H1 (cell line): ENCODE results near the gene SZT2. TPM values are rescaled to one million over a fixed set of nuclear protein-coding genes. Genes with fewer than 3 reads are reported as not detected.

Experiments used
- CTCF ChIA-PET: fragments of 300-600 bp; sonication (Branson Sonifier 250); formaldehyde crosslinking; loops from one replicate; lab custom pipeline; 2021; ENCODE audit not compliant: partially characterized antibody; lab: Charles Lee
- POLR2A ChIA-PET: fragments of 300-600 bp; sonication (Branson Sonifier 250); formaldehyde crosslinking; loops from one replicate; lab custom pipeline; 2021; ENCODE audit warnings: inconsistent platforms; ENCODE audit not compliant: partially characterized antibody; lab: Charles Lee
- DNase-seq, 2 experiments: peaks; one replicate each; pipeline versions ENCODE4 v3.0.0 to v3.0.0-alpha.2; 2010 to 2022; ENCODE audit warnings: low spot score in 2 of 2, low read depth in 1 of 2, mixed read lengths in 1 of 2
- FAIRE-seq: peaks from 2 replicates; lab custom pipeline; 2011; peaks lifted over from hg19 to GRCh38; lab: Jason Lieb, UNC
- H2AFZ ChIP-seq: 2 replicates; pipeline ENCODE4 v1.8.1; 2012; ENCODE audit warnings: low read length, inconsistent platforms
- H2AK5ac ChIP-seq: 2 replicates; pipeline ENCODE4 v1.6.1; 2013; ENCODE audit warnings: low read depth, low read length
- H2BK120ac ChIP-seq: replicated peaks from 2 replicates; pipeline ENCODE3; 2013; ENCODE audit warnings: low read depth, low read length, inconsistent platforms
- H2BK12ac ChIP-seq: 2 replicates; pipeline ENCODE4 v1.6.1; 2013; ENCODE audit warnings: low read depth, low read length
- H2BK15ac ChIP-seq: 2 replicates; pipeline ENCODE4 v1.6.1; 2013; ENCODE audit warnings: low read length
- H2BK20ac ChIP-seq: 2 replicates; pipeline ENCODE4 v1.6.1; 2013; ENCODE audit warnings: low read length
- H2BK5ac ChIP-seq: 2 replicates; pipeline ENCODE4 v1.6.1; 2013; ENCODE audit warnings: low read depth, low read length
- H3K14ac ChIP-seq: 2 replicates; pipeline ENCODE4 v1.6.1; 2013; ENCODE audit warnings: inconsistent platforms; ENCODE audit not compliant: insufficient read length
- H3K18ac ChIP-seq: 2 replicates; pipeline ENCODE4 v1.6.1; 2013; ENCODE audit warnings: low read length; ENCODE audit errors: extremely low read depth
- H3K23ac ChIP-seq: 2 replicates; pipeline ENCODE4 v1.6.1; 2013; ENCODE audit warnings: inconsistent platforms; ENCODE audit not compliant: insufficient read length
- H3K23me2 ChIP-seq: 2 replicates; pipeline ENCODE4 v1.6.1; 2013; ENCODE audit warnings: low read depth, low read length
- H3K27ac ChIP-seq: 2 replicates; pipeline ENCODE4 v1.6.1; 2011; ENCODE audit warnings: low read depth, low read length, inconsistent platforms
- H3K27me3 ChIP-seq, 4 experiments: replicated peaks in 1 of 4; 1 replicate in 1 of 4; 2 replicates in 3 of 4; pipeline versions ENCODE4 v1.6.1 to v1.8.1; 2011 to 2013; ENCODE audit warnings: low read length in 3 of 4, mild to moderate bottlenecking in 3 of 4, inconsistent platforms in 2 of 4, mixed read lengths in 2 of 4, moderate library complexity in 1 of 4; ENCODE audit not compliant: control insufficient read depth in 3 of 4, insufficient read depth in 3 of 4; ENCODE audit errors: extremely low read depth in 1 of 4
- H3K36me3 ChIP-seq, 4 experiments: 2 replicates each; pipeline versions ENCODE4 v1.6.1 to v1.8.1; 2011 to 2013; ENCODE audit warnings: mild to moderate bottlenecking in 4 of 4, low read length in 3 of 4, moderate library complexity in 2 of 4, control low read depth in 1 of 4, inconsistent platforms in 1 of 4; ENCODE audit not compliant: insufficient read depth in 4 of 4, control insufficient read depth in 2 of 4
- H3K4ac ChIP-seq: replicated peaks from 2 replicates; pipeline ENCODE3; 2013; ENCODE audit warnings: low read length, low read depth, mixed read lengths, inconsistent platforms; ENCODE audit not compliant: insufficient read length
- H3K4me1 ChIP-seq, 4 experiments: replicated peaks in 1 of 4; 1 replicate in 1 of 4; 2 replicates in 3 of 4; pipeline versions ENCODE4 v1.6.1 to v1.8.1; 2011 to 2013; ENCODE audit warnings: low read length in 3 of 4, inconsistent platforms in 2 of 4, mixed read lengths in 1 of 4; ENCODE audit not compliant: insufficient read depth in 4 of 4, control insufficient read depth in 3 of 4
- H3K4me2 ChIP-seq, 2 experiments: 2 replicates each; pipeline versions ENCODE4 v1.6.1 to v1.8.1; 2011 to 2013; ENCODE audit warnings: low read depth in 2 of 2, low read length in 2 of 2, control low read depth in 1 of 2, inconsistent platforms in 1 of 2, mild to moderate bottlenecking in 1 of 2; ENCODE audit not compliant: insufficient read depth in 1 of 2
- H3K4me3 ChIP-seq, 4 experiments: fragments of 200-600, 300-600 bp in 1 of 4; sonication (generic), shearing (Covaris generic), sonication (Bioruptor Twin) in 1 of 4; 2 replicates each; pipeline versions ENCODE4 v1.5.1 to v1.8.1; 2011 to 2016; ENCODE audit warnings: low read length in 4 of 4, low read depth in 3 of 4, control low read depth in 2 of 4, inconsistent platforms in 2 of 4, mild to moderate bottlenecking in 2 of 4, mixed read lengths in 1 of 4, moderate library complexity in 1 of 4; ENCODE audit not compliant: insufficient read depth in 2 of 4; ENCODE audit errors: extremely low read depth in 1 of 4
- H3K56ac ChIP-seq: replicated peaks from 2 replicates; pipeline ENCODE3; 2013; ENCODE audit warnings: low read depth, mild to moderate bottlenecking, mixed read lengths, low read length, inconsistent platforms; ENCODE audit not compliant: insufficient read length
- H3K79me1 ChIP-seq: 2 replicates; pipeline ENCODE4 v1.6.1; 2013; ENCODE audit warnings: low read depth, low read length, control low read depth
- H3K79me2 ChIP-seq, 2 experiments: 2 replicates each; pipeline versions ENCODE4 v1.6.1 to v1.8.1; 2012 to 2013; ENCODE audit warnings: low read length in 2 of 2, mild to moderate bottlenecking in 2 of 2, inconsistent platforms in 1 of 2; ENCODE audit not compliant: insufficient read depth in 2 of 2, control insufficient read depth in 1 of 2
- H3K9ac ChIP-seq, 4 experiments: replicated peaks in 1 of 4; 1 replicate in 1 of 4; 2 replicates in 3 of 4; pipeline versions ENCODE4 v1.6.1 to v1.8.1; 2011 to 2013; ENCODE audit warnings: low read depth in 3 of 4, low read length in 3 of 4, control low read depth in 2 of 4, mild to moderate bottlenecking in 2 of 4, moderate library complexity in 2 of 4, inconsistent platforms in 1 of 4; ENCODE audit errors: extremely low read depth in 1 of 4
- H3K9me3 ChIP-seq, 2 experiments: 2 replicates each; pipeline versions ENCODE4 v1.6.1 to v1.8.1; 2012 to 2013; ENCODE audit warnings: mild to moderate bottlenecking in 2 of 2, moderate library complexity in 2 of 2, control low read depth in 1 of 2, inconsistent platforms in 1 of 2, low read depth in 1 of 2, low read length in 1 of 2, mixed read lengths in 1 of 2; ENCODE audit not compliant: insufficient read depth in 2 of 2
- H4K20me1 ChIP-seq, 2 experiments: replicated peaks in 1 of 2; 2 replicates each; pipeline versions ENCODE3 to v1.8.1; 2011 to 2013; ENCODE audit warnings: inconsistent platforms in 2 of 2, low read length in 2 of 2, mild to moderate bottlenecking in 1 of 2; ENCODE audit not compliant: insufficient read depth in 2 of 2, control insufficient read depth in 1 of 2
- H4K5ac ChIP-seq: 2 replicates; pipeline ENCODE4 v1.6.1; 2013; ENCODE audit warnings: low read length, low read depth, mixed read lengths, inconsistent platforms; ENCODE audit not compliant: insufficient read length
- H4K8ac ChIP-seq: 2 replicates; pipeline ENCODE4 v1.8.0; 2013; ENCODE audit warnings: mild to moderate bottlenecking, moderate library complexity, low read length, inconsistent platforms; ENCODE audit not compliant: insufficient read depth; ENCODE audit errors: extremely low read depth
- H4K91ac ChIP-seq: replicated peaks from 2 replicates; pipeline ENCODE3; 2013; ENCODE audit warnings: low read length, mixed read lengths, inconsistent platforms; ENCODE audit not compliant: insufficient read length
- CBX5 ChIP-seq: fragments of 300-800, 300-1000 bp; sonication (generic); IDR thresholded peaks from 2 replicates; pipeline ENCODE4 v1.7.1; 2016; ENCODE audit warnings: antibody characterized with exemption, low read length, low read depth
- CEBPB ChIP-seq: IDR thresholded peaks from 2 replicates; pipeline ENCODE4 v1.6.1; 2012; ENCODE audit warnings: low read depth, low read length
- GTF2F1 ChIP-seq: IDR thresholded peaks from 2 replicates; pipeline ENCODE4 v1.6.1; 2012; ENCODE audit warnings: low read depth, low read length, improper control_type of control experiment, borderline replicate concordance
- JUN ChIP-seq: IDR thresholded peaks from 2 replicates; pipeline ENCODE4 v1.6.1; 2011; ENCODE audit warnings: low read depth, mild to moderate bottlenecking, improper control_type of control experiment, low read length
- MAFK ChIP-seq: IDR thresholded peaks from 2 replicates; pipeline ENCODE4 v1.6.1; 2012; ENCODE audit warnings: low read depth, mild to moderate bottlenecking, improper control_type of control experiment, low read length
- RAD21 ChIP-seq, 2 experiments: IDR thresholded peaks in 1 of 2; conservative IDR thresholded peaks in 1 of 2; 2 replicates each; pipeline ENCODE4 v1.6.1; 2011; ENCODE audit warnings: low read depth in 2 of 2, low read length in 2 of 2, improper control_type of control experiment in 1 of 2, inconsistent platforms in 1 of 2, mild to moderate bottlenecking in 1 of 2, moderate library complexity in 1 of 2
- SIN3A ChIP-seq, 2 experiments: IDR thresholded peaks in 1 of 2; conservative IDR thresholded peaks in 1 of 2; 2 replicates each; pipeline ENCODE4 v1.6.1; 2011 to 2012; ENCODE audit warnings: low read length in 2 of 2, improper control_type of control experiment in 1 of 2, low read depth in 1 of 2, mild to moderate bottlenecking in 1 of 2
- WGBS, 2 experiments: shearing (Covaris generic) in 1 of 2; methylation state at CpG; one replicate each; pipeline versions ENCODE4 v1.1.6 to v1.1.7; 2013 to 2015; ENCODE audit warnings: low lambda C conversion rate in 2 of 2, mixed read lengths in 2 of 2, inconsistent platforms in 1 of 2, low coverage in 1 of 2, missing lambda C conversion rate in 1 of 2; ENCODE audit not compliant: insufficient replicate concordance in 2 of 2, insufficient coverage in 1 of 2, insufficient read length in 1 of 2; ENCODE audit errors: extremely low coverage in 1 of 2, missing lambda C conversion rate in 1 of 2; 5-methylcytosine and 5-hydroxymethylcytosine counted together
- polyA plus RNA-seq, 7 experiments: library from polyadenylated mRNA; depleted of rRNA in 3 of 7; stranded (reverse) in 5 of 7; unstranded in 2 of 7; fragments of >200 nt in 5 of 7; fragments of 200-250 nt in 2 of 7; gene quantifications; 1 replicate in 5 of 7; 2 replicates in 1 of 7; 4 replicates in 1 of 7; pipeline versions ENCODE4 v1.2.1 to v1.2.3, GENCODE V29; 2011 to 2013; ENCODE audit warnings: missing spikeins in 2 of 7, mixed read lengths in 2 of 7
- total RNA-seq: library from RNA; stranded (reverse); fragmentation: NEBNext Ultra II Directional; extraction: Animal tissue kit (Norgen Biotek cat#: 25700); gene quantifications from 2 replicates; pipeline ENCODE4 v1.2.1, GENCODE V29; 2021
- TF ChIP-seq, protein P1 (sequence below): IDR thresholded peaks from 2 replicates; pipeline ENCODE4 v1.6.1; 2011; ENCODE audit warnings: low read depth, mild to moderate bottlenecking, low read length; ENCODE audit not compliant: insufficient read depth
- TF ChIP-seq, protein P2 (sequence below): IDR thresholded peaks from 2 replicates; pipeline ENCODE4 v1.6.1; 2011; ENCODE audit warnings: low read length, improper control_type of control experiment

SZT2 gene
- total and polyA plus RNA-seq, 2 of the 8 experiments (the other 6 are each of a cell fraction or from before 2014, with no cell fraction given): 4.7 to 12.9 TPM

DNA sequence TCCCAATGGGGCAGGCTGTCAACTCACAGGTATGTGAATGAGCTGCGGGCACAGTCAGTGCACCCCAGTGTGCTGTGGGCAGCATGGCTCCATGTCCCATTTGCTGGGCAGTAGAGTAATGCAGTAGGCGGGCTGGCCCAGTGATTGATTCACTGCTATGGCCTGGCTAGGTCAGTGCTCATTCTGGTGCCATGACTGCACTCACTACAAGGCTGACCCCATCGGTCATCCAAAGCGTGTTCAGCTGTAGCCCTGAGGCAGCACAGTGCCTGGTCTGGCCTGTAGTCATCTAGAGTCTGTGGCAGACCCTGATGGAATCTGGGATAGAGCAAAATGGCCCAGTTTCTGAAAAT lies 56.7 kb downstream of the SZT2 start:
- Histone ChIP-seq H3K14ac (no peak overlapping the region), H3K4ac (no peak overlapping the region), H3K23me2 (no peaks in the 10 kb centered on the region), H4K5ac (no peak overlapping the region), H3K9me3 (no peaks in the 10 kb centered on the region), H3K18ac (no peak overlapping the region), H3K56ac (no peak overlapping the region), H3K23ac (no peak overlapping the region), H3K4me3 (no peak overlapping the region)
- POLR2A ChIA-PET: interaction anchor here (0.7 to 1.8 kb wide), 2 partner anchors 11 to 18 kb away, joined by 3 to 5 read pairs; no protein-coding TSS in a partner anchor
- WGBS, 2 experiments: 81% methylated on average over 4 of the region's 4 CpGs; no CpG with 5 or more reads in 1 of the 2 experiments
- FAIRE-seq (no peak), DNase-seq (no peak)
- no peak for TF ChIP-seq SIN3A (conservative IDR thresholded peaks at IDR 0.05 in 1 of 2, IDR thresholded peaks at IDR 0.05 in 1 of 2; ENCODE audit: low read depth in 1 of 2, low read length in 2 of 2)
- TF ChIP-seq, protein P1, sequence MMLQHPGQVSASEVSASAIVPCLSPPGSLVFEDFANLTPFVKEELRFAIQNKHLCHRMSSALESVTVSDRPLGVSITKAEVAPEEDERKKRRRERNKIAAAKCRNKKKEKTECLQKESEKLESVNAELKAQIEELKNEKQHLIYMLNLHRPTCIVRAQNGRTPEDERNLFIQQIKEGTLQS: no peak
- TF ChIP-seq, protein P2, sequence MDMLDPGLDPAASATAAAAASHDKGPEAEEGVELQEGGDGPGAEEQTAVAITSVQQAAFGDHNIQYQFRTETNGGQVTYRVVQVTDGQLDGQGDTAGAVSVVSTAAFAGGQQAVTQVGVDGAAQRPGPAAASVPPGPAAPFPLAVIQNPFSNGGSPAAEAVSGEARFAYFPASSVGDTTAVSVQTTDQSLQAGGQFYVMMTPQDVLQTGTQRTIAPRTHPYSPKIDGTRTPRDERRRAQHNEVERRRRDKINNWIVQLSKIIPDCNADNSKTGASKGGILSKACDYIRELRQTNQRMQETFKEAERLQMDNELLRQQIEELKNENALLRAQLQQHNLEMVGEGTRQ: no peak
- TF ChIP-seq CBX5: no peak
- TF ChIP-seq MAFK: no peak
- TF ChIP-seq JUN: no peak
- no peak for TF ChIP-seq GTF2F1
- no peak for TF ChIP-seq RAD21 (IDR thresholded peaks at IDR 0.05 in 1 of 2, conservative IDR thresholded peaks at IDR 0.05 in 1 of 2; ENCODE audit: low read depth in 2 of 2, low read length in 2 of 2)
- TF ChIP-seq CEBPB: no peak
- TF ChIP-seq, all 59 proteins: peak for 0
- Histone ChIP-seq H2AFZ (no peak overlapping the region), H2BK120ac (no peak overlapping the region), H2BK12ac (no peak overlapping the region), H2AK5ac (no peak overlapping the region), H3K36me3 (peaks cover 11 to 38% (median 21%) of the 10 kb centered on the region in 4 experiments; a peak in 6 of 8 replicates), H3K4me2 (no peak overlapping the region), H3K4me1 (no peaks in the 10 kb centered on the region), H2BK5ac (no peak overlapping the region), H4K8ac (no peak overlapping the region), H2BK20ac (no peak overlapping the region), H3K27ac (no peak overlapping the region), H4K91ac (no peak overlapping the region), H3K9ac (no peak overlapping the region), H3K79me1 (no peaks in the 10 kb centered on the region), H3K27me3 (no peaks in the 10 kb centered on the region), H3K79me2 (no peaks in the 10 kb centered on the region), H2BK15ac (no peak overlapping the region), H4K20me1 (peaks cover 0 to 7% of the 10 kb centered on the region in 2 experiments)
- CTCF ChIA-PET: interaction anchor here (1.6 to 1.7 kb wide), 2 partner anchors 17 to 53 kb away, joined by 3 read pairs; no protein-coding TSS in a partner anchor
